CD4-positive, alpha-beta T cell treated with Interleukin-2 at 100 ng/mL for 4 hours (primary cell): ENCODE data around the gene CRYAB.

ENCODE experiments used
- DNase-seq: peaks from one replicate; pipeline ENCODE4 v3.0.0-alpha.2; 2020; ENCODE audit warnings: low spot score

CRYAB gene

GRCh38 chr11:111911563-111912401 is at the start of gene CRYAB:
TSS of gene CRYAB (minus strand) at chr11:111911770. CDS start at chr11:111911724, 46 bp downstream.
- DNase-seq, result no peak

- DNase-seq, result no peak
These were observed 49.3 kb upstream of the CRYAB start for GRCh38 chr11:111960916-111961315.

GRCh38 chr11:111957663-111958444 is 46.3 kb upstream of the CRYAB start:
- DNase-seq, result no peak

- DNase-seq, result no peak
These were observed 42.6 kb upstream of the CRYAB start for GRCh38 chr11:111954154-111954553.

- no peak for DNase-seq
These were observed 40.0 kb upstream of the CRYAB start for GRCh38 chr11:111951565-111951964.

- no peak for DNase-seq
These were observed 38.2 kb upstream of the CRYAB start for GRCh38 chr11:111949519-111950426.

- no peak for DNase-seq
These were observed 35.6 kb upstream of the CRYAB start for GRCh38 chr11:111947143-111947542.

GRCh38 chr11:111946499-111946898 is 34.9 kb upstream of the CRYAB start:
- no peak for DNase-seq

GRCh38 chr11:111945198-111945597 is 33.6 kb upstream of the CRYAB start:
- no peak for DNase-seq

- peak; percentile 35 for DNase-seq
These were observed 33.1 kb upstream of the CRYAB start for GRCh38 chr11:111944651-111945051.

GRCh38 chr11:111944139-111944538 is 32.6 kb upstream of the CRYAB start:
- DNase-seq, result peak; percentile 5

GRCh38 chr11:111942829-111943228 is 31.3 kb upstream of the CRYAB start:
- no peak for DNase-seq

GRCh38 chr11:111941963-111942362 is 30.4 kb upstream of the CRYAB start:
- no peak for DNase-seq

GRCh38 chr11:111939836-111940604 is 28.4 kb upstream of the CRYAB start:
- DNase-seq, result no peak

GRCh38 chr11:111938687-111939160 is 27.2 kb upstream of the CRYAB start:
- peak; percentile 34 for DNase-seq

- no peak for DNase-seq
These were observed 26.3 kb upstream of the CRYAB start for GRCh38 chr11:111937844-111938243.

GRCh38 chr11:111937461-111937769 is 25.8 kb upstream of the CRYAB start:
- DNase-seq, result no peak

GRCh38 chr11:111936040-111936540 is 24.5 kb upstream of the CRYAB start:
- no peak for DNase-seq

- no peak for DNase-seq
These were observed 23.9 kb upstream of the CRYAB start for GRCh38 chr11:111935317-111936039.

- DNase-seq, result no peak
These were observed 22.7 kb upstream of the CRYAB start for GRCh38 chr11:111934306-111934705.
